Activated CD4-positive, alpha-beta T cell treated with anti-CD3 and anti-CD28 coated beads, Interleukin-2, amount 10 ng/mL, durations not matched to agents 24 days and 14 days (primary cell): Measurements from ENCODE around the gene OXCT1. TPM values are rescaled to one million over a fixed set of nuclear protein-coding genes. Genes with fewer than 3 reads are reported as not detected.
"Not testable (repeated sequence)": the region's sequence is repeated elsewhere in the genome, so short reads cannot be mapped to it uniquely, and the experiment has no call there.

Source experiments
- DNase-seq: peaks from one replicate; pipeline ENCODE4 v3.0.0; 2022
- H3K27ac Mint-ChIP-seq: one replicate; pipeline ENCODE4 v1.8.0; 2022; ENCODE audit warnings: mild to moderate bottlenecking, mixed read lengths
- H3K27me3 Mint-ChIP-seq: one replicate; pipeline ENCODE4 v1.8.0; 2022; ENCODE audit warnings: mixed read lengths
- H3K36me3 Mint-ChIP-seq: one replicate; pipeline ENCODE4 v1.8.0; 2022; ENCODE audit warnings: low read depth, mild to moderate bottlenecking, mixed read lengths
- H3K4me1 Mint-ChIP-seq: one replicate; pipeline ENCODE4 v1.8.0; 2021; ENCODE audit warnings: mixed read lengths
- H3K4me3 Mint-ChIP-seq: one replicate; pipeline ENCODE4 v1.8.0; 2022; ENCODE audit warnings: mild to moderate bottlenecking, moderate library complexity, mixed read lengths
- H3K9me3 Mint-ChIP-seq: one replicate; pipeline ENCODE4 v1.8.0; 2021; ENCODE audit warnings: mixed read lengths
- intact Hi-C: fragments of 100-400 bp; cut with micrococcal nuclease; formaldehyde crosslinking; loops from one replicate; pipeline ENCODE4 v1.15.1; 2023
- total RNA-seq: library from RNA; stranded (reverse); gene quantifications from 2 replicates; pipeline ENCODE4 v1.2.3, GENCODE V29; 2022

OXCT1 gene
- total RNA-seq, 1 donor from 2014 or later: 92.6 TPM

DNA sequence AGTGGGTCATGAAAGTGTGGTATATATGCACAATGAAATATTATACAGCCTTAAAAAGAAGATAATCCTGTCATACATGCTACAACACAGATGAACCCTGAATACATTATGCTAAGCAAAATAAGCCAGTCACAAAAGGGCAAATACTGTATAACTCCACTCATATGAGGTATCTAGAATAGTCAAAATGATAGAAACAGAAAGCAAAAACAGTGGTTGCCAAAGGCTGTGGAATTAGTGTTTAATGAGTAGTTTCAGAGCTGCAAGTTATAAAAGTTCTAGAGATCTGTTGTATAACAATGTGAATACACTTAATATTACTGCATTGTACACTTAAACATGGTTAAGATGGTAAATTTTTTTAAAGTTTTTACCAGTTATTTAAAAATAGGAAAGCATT, 135.0 kb downstream of the OXCT1 start:
- H3K36me3 Mint-ChIP-seq: peaks cover 62% of the 10 kb centered on the region

DNA sequence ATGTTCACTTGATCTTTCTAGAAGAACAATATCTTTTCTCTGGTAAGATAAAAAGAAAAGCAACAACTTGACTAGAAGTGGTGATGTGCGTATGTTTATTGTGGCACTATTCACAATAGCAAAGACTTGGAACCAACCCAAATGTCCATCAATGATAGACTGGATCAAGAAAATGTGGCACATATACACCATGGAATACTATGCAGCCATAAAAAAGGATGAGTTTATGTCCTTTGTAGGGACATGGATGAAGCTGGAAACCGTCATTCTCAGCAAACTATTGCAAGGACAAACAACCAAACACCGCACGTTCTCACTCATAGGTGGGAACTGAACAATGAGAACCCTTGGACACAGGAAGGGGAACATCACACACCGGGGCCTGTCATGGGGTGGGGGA, 140.8 kb downstream of the OXCT1 start:
- DNase-seq, H3K4me3 Mint-ChIP-seq, intact Hi-C loops, H3K27ac Mint-ChIP-seq, H3K4me1 Mint-ChIP-seq, H3K27me3 Mint-ChIP-seq, H3K9me3 Mint-ChIP-seq: not testable (repeated sequence)
- H3K36me3 Mint-ChIP-seq: peaks cover 36% of the 10 kb centered on the region

More for the DNA sequence above, 135.0 kb downstream of the OXCT1 start:
- Mint-ChIP-seq H3K27me3 (no peaks in the 10 kb centered on the region), H3K27ac (no peak overlapping the region), H3K4me3 (no peak overlapping the region), H3K9me3 (peaks cover 8% of the 10 kb centered on the region), H3K4me1 (no peaks in the 10 kb centered on the region)
- intact Hi-C loops: no loop called here
- no peak for DNase-seq

DNA sequence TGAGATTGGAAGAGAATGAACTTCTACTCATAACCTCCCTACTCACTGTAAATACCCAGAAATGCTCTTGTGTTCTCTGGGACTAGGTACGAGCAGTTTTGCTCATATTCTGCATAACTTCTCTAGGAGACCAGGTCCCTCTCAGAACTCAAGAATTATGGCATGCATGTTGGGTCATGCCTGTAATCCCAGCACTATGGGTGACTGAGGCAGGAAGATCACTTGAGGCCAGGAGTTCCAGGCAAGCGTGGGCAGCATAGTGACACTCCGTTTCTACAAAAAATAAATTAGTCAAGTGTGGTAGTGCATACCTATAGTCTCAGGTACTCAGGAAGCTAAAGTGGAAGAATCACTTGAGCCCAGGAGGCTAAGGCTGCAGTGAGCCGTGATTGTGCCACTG, 141.9 kb downstream of the OXCT1 start:
- H3K27me3 Mint-ChIP-seq: no peaks in the 10 kb centered on the region
- intact Hi-C loops: no loop called here
- peaks cover 35% of the 10 kb centered on the region for H3K36me3 Mint-ChIP-seq
- H3K4me3 Mint-ChIP-seq: no peak overlapping the region
- no peaks in the 10 kb centered on the region for H3K4me1 Mint-ChIP-seq
- H3K9me3 Mint-ChIP-seq: peaks cover 4% of the 10 kb centered on the region
- no peak overlapping the region for H3K27ac Mint-ChIP-seq
- DNase-seq: no peak

DNA sequence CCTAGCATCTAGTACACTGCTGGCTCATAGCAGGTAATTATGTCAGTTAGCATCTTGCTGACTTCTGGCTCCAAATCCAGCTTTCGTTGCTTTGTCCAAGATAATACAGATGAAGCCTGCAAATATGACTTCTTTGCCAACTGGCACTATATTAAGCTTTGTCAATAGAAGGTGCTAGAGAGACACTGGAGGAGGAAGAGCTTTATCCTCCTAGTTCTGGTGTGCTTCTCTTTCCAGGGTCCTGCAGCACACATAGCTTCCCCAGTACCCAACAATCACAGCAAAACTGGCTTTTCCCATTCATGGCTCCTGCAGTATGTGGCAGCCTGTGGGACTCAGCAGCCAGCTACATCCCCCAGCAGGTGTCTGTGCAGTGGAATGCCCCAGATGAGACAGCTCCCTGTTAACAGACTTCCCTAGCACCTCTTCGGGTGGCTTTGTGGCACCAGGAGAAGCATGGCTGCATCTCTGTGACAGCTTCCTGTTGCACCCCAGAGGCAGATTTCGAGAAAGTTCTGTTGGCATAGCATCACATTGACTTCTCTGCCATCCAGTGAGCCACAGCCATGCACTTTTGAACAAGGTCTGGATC, 147.8 kb downstream of the OXCT1 start:
- no peaks in the 10 kb centered on the region for H3K9me3 Mint-ChIP-seq
- no peak for DNase-seq
- no peak overlapping the region for H3K4me3 Mint-ChIP-seq
- intact Hi-C loops: no loop called here
- no peaks in the 10 kb centered on the region for H3K36me3 Mint-ChIP-seq
- H3K27me3 Mint-ChIP-seq: peaks cover 13% of the 10 kb centered on the region
- no peak overlapping the region for H3K27ac Mint-ChIP-seq
- H3K4me1 Mint-ChIP-seq: no peaks in the 10 kb centered on the region

DNA sequence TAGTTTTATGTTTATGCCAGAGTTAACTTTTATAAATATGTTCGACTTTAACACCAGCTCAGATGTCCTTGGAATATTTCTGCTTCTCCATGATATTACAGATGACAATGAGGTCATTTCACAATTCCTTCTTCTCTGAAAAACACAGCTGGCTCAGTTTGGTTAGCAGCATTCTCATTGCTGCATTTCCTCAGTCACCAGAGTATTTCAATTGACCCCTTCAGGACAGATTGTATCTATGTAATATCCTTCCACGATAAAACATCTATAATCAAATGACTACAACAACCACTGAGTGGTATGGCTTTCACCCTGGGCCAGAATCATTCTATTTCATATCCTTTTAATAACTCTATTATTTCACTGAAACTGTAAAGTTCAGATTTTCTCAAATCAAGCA, 148.7 kb downstream of the OXCT1 start:
- Mint-ChIP-seq H3K36me3 (no peaks in the 10 kb centered on the region), H3K4me3 (no peak overlapping the region), H3K27me3 (peaks cover 13% of the 10 kb centered on the region), H3K4me1 (no peaks in the 10 kb centered on the region), H3K27ac (no peak overlapping the region), H3K9me3 (no peaks in the 10 kb centered on the region)
- DNase-seq: no peak
- intact Hi-C loops: no loop called here

DNA sequence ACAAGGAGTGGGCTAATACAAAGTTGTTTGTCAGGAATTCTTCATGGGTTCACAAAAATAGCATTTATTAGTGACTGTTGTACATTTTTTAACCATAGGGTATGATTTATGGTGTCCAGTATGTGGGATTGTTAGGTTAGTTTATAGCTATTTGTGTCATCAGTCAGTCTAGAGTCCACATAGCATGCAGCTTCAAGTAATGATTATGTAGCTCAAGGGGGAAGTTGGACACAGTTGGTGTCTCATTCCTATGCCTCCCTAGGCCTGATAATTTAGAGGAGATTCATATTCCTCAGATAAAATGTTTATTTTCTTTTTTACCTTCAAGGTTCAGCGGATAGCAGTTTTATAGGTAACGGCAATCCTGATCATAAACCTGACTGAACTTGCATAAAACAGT, 153.8 kb downstream of the OXCT1 start:
- no peaks in the 10 kb centered on the region for H3K36me3 Mint-ChIP-seq
- DNase-seq: no peak
- H3K4me3 Mint-ChIP-seq: no peak overlapping the region
- intact Hi-C loops: no loop called here
- H3K9me3 Mint-ChIP-seq: peaks cover 8% of the 10 kb centered on the region
- no peak overlapping the region for H3K27ac Mint-ChIP-seq
- H3K4me1 Mint-ChIP-seq: no peaks in the 10 kb centered on the region
- H3K27me3 Mint-ChIP-seq: peaks cover 14% of the 10 kb centered on the region

DNA sequence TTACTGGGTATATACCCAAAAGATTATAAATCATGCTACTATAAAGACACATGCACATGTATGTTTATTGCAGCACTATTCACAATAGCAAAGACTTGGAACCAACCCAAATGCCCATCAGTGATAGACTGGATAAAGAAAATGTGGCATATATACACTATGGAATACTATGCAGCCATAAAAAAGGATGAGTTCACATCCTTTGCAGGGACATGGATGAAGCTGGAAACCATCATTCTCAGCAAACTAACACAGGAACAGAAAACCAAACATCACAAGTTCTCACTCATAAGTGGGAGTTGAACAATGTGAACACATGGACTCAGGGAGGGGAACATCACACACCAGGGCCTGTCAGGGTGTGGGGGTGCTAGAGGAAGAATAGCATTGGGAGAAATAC, 155.8 kb downstream of the OXCT1 start:
- H3K4me3 Mint-ChIP-seq, H3K36me3 Mint-ChIP-seq, H3K4me1 Mint-ChIP-seq, intact Hi-C loops, H3K27ac Mint-ChIP-seq, H3K9me3 Mint-ChIP-seq, DNase-seq, H3K27me3 Mint-ChIP-seq: not testable (repeated sequence)

DNA sequence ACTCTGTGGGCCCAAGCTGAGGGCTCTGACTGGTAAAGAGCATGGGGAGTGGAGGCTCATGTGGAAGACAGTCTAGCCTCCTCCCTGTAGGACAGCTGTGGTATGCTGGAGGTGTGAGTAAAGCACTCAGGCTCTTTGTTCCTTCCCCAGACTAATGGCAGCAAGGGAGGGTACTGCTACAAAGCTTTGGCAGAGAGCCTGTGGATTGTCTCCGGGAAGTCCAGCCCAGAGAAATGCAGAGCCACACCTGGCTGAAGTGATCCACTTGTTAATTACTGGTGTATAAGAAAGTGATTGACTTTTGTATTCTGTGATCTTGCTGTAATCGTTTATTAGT, 161.7 kb downstream of the OXCT1 start:
- no peak for DNase-seq
- Mint-ChIP-seq H3K9me3 (no peaks in the 10 kb centered on the region), H3K4me1 (no peaks in the 10 kb centered on the region), H3K27ac (no peak overlapping the region), H3K36me3 (no peaks in the 10 kb centered on the region), H3K4me3 (no peak overlapping the region), H3K27me3 (peaks cover 27% of the 10 kb centered on the region)
- intact Hi-C loops: loop anchor here (1.0 to 5.0 kb wide), 3 partner anchors 135 to 874 kb away; no protein-coding TSS in a partner anchor

DNA sequence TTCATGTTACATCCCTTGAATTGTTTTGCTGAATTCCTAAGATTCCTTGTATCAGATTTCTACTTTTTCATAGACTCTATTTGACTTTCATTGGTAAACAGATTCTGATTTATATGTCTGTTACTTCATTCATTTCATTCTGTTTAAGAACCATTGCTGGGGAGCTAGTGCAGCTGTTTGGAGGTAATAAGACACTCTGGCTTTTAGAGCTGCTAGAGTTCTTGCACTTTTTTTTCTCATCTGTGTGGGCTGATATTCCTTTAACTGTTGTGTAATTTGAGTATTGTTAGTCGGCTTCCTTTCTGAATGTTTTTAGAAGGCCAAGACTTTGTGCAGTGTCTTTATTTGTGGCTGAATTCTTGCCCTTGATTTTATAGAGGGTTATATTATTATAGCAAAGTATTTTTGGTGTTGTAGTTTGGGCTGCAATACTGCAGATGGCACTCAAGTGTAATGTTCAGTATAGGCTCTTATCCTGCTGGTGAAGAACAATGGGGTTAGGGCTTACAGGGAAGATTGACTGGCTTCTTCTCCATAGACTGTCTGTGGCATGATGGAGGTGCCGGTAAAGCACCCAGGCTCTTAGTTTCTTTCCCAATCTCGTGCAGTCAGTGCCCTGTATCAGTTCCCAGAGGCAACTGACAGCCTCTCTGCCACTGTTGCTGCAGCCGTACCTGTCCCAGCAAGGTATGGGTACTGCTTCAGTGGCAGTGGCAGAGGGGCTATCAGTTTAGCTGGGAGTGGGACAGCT, 162.2 kb downstream of the OXCT1 start:
- intact Hi-C loops: loop anchor here (1.0 to 5.0 kb wide), 3 partner anchors 135 to 874 kb away; no protein-coding TSS in a partner anchor
- H3K4me3 Mint-ChIP-seq: no peak overlapping the region
- no peaks in the 10 kb centered on the region for H3K36me3 Mint-ChIP-seq
- DNase-seq: no peak
- no peak overlapping the region for H3K27ac Mint-ChIP-seq
- peaks cover 28% of the 10 kb centered on the region for H3K27me3 Mint-ChIP-seq
- H3K4me1 Mint-ChIP-seq: no peaks in the 10 kb centered on the region
- no peaks in the 10 kb centered on the region for H3K9me3 Mint-ChIP-seq

DNA sequence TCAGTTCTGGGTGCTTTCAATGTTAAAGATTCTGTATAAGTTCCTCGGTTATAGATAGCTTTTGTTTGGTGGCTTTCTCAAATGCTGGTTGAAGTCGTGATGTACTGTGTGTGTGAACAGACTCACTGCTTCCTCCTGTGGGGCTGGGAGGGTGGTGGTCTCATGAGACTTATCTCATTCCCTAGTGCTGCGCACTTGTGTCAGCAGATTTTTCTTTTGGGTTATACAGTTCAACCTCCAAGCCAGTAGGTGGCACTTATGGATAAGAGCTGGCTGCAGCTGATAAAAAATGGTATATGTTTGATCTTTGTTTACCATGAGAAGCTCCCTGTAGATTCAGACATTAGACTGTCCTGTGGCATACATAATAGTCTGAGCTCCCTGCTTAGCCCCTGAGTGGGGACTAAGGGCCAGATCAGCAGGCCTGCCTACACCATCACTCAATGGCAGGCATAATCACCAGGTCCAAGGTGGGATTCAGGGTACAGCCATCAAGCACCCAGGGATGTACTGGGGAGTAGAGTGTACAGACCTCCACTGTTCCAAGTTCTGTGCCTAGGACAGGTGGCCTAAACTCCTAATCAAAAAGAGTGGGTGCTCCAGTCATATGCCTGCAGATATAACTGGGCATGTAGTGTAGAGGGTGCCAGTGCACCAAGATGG, 174.2 kb downstream of the OXCT1 start:
- Mint-ChIP-seq H3K27ac (no peak overlapping the region), H3K27me3 (peaks cover 24% of the 10 kb centered on the region), H3K9me3 (no peaks in the 10 kb centered on the region), H3K4me3 (no peak overlapping the region), H3K36me3 (no peaks in the 10 kb centered on the region), H3K4me1 (no peaks in the 10 kb centered on the region)
- no peak for DNase-seq
- intact Hi-C loops: loop anchor here (2.0 kb wide), 1 partner anchor 147 kb away; no protein-coding TSS in a partner anchor

DNA sequence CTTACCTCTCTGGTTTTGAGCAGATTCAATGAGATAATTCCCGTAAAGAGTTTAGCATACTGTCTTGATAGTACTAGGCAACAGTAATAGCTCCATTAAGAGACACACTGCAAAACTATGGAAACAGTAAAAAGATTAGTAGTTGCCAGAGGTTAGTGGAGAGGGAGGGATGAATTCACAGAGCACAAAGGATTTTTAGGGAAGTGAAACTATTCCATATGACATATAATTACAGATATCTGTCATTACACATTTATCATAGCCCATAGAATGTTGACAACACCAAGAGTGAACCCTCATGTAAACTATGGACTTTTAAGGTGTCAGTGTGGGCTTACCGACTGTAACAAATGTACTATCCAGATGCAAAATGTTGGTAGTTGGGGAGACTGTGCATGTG, 183.5 kb downstream of the OXCT1 start:
- DNase-seq: no peak
- Mint-ChIP-seq H3K4me3 (no peak overlapping the region), H3K27me3 (peaks cover 6% of the 10 kb centered on the region), H3K27ac (no peak overlapping the region), H3K36me3 (no peaks in the 10 kb centered on the region), H3K9me3 (no peaks in the 10 kb centered on the region), H3K4me1 (no peaks in the 10 kb centered on the region)
- intact Hi-C loops: no loop called here

DNA sequence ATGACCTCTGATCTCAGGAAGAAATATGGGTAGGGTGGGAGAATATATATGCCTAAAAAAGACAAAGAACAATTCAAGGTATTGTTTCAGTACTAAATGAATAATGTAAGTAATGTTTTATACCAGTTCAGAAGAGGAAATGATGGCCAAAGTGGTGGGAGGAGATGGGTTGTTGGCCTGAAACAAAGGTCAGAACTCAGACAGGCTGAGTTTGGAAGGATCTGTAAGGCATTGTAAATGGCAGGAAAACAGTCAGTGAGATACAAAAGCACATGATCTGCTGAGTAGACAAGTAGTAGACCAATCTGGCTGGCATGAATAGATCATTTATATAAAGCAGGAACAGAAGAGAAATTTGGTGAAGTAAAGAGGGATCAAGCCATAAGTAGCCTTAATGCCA, 184.0 kb downstream of the OXCT1 start:
- H3K36me3 Mint-ChIP-seq: no peaks in the 10 kb centered on the region
- no peak overlapping the region for H3K27ac Mint-ChIP-seq
- H3K9me3 Mint-ChIP-seq: no peaks in the 10 kb centered on the region
- H3K4me3 Mint-ChIP-seq: no peak overlapping the region
- DNase-seq: no peak
- no peaks in the 10 kb centered on the region for H3K4me1 Mint-ChIP-seq
- H3K27me3 Mint-ChIP-seq: peaks cover 6% of the 10 kb centered on the region
- intact Hi-C loops: no loop called here

DNA sequence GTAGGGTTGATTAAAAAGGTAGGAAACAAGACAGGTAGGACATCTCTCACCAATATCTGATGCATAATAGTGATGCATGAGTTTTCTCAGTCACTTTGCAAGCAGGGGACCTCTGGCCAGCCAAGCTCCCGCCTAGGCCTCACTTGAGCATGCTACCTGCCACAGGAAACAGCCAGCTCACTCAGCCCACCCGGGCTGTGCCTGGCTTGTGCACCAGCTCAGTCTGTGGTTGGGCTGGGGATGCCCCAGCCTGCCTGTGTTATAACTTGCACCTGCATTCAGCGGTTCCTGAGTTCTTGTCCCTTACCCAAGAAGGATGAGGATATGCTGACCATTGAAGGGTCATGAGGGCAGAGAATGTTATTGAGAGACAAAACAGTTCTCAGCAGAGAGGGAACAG, 187.0 kb downstream of the OXCT1 start:
- no peak for DNase-seq
- Mint-ChIP-seq H3K27me3 (peaks cover 3% of the 10 kb centered on the region), H3K4me1 (no peaks in the 10 kb centered on the region), H3K36me3 (no peaks in the 10 kb centered on the region), H3K4me3 (no peak overlapping the region), H3K9me3 (no peaks in the 10 kb centered on the region), H3K27ac (no peak overlapping the region)
- intact Hi-C loops: no loop called here

DNA sequence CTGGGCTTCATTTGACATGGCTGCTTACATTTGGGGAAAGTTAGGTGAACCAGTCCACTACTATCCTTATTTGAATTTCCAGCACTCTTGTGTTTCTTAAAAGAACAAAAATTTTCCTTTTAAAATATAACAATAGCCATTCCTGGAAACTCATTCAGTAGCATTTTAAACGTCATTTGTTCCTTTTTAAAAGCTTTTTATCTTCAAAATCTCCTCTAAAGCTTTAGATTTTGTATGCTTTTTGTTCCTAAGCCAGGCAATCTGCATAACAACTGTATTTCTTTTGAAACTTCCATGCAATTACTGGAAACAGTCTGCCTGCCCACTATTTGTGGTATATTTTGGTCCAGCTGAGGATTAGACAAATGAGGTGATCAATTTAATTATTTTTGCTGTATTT, 187.6 kb downstream of the OXCT1 start:
- H3K27ac Mint-ChIP-seq: no peak overlapping the region

More for the DNA sequence above, 187.6 kb downstream of the OXCT1 start:
- peaks cover 2% of the 10 kb centered on the region for H3K27me3 Mint-ChIP-seq
- DNase-seq: no peak
- no peaks in the 10 kb centered on the region for H3K36me3 Mint-ChIP-seq
- intact Hi-C loops: no loop called here
- no peaks in the 10 kb centered on the region for H3K9me3 Mint-ChIP-seq
- H3K4me3 Mint-ChIP-seq: no peak overlapping the region
- H3K4me1 Mint-ChIP-seq: no peaks in the 10 kb centered on the region
